Left lung (tissue), 10 donors: Measurements from ENCODE around the gene MTFR1L. TPM values are rescaled to one million over a fixed set of nuclear protein-coding genes. Genes with fewer than 3 reads are reported as not detected.

Experiments used
- ATAC-seq: fragments of 200-7000 bp; cut with Tn5 transposase; one replicate; pipeline ENCODE4 v1.9.1; 2020; ENCODE audit warnings: moderate library complexity
- DNase-seq, 4 donors: peaks; one replicate each; pipeline ENCODE4 v3.0.0-alpha.2; 2013 to 2020
- H3K27ac ChIP-seq, 2 donors: fragments of 200-600 bp; sonication (generic) in 1 of 2; one replicate each; pipeline versions ENCODE4 v1.5.0 to v1.8.0; 2020 to 2021
- H3K27me3 ChIP-seq, 2 donors: fragments of 200-600 bp; sonication (generic) in 1 of 2; one replicate each; pipeline versions ENCODE4 v1.5.0 to v1.8.0; 2020 to 2021
- H3K36me3 ChIP-seq, 2 donors: fragments of 200-600 bp; sonication (generic) in 1 of 2; one replicate each; pipeline versions ENCODE4 v1.5.0 to v1.8.0; 2020 to 2021
- H3K4me1 ChIP-seq, 2 donors: fragments of 200-600 bp; one replicate each; pipeline ENCODE4 v1.8.0; 2021
- H3K4me3 ChIP-seq, 2 donors: fragments of 200-600 bp; sonication (generic) in 1 of 2; one replicate each; pipeline versions ENCODE4 v1.5.0 to v1.8.0; 2020 to 2021; ENCODE audit warnings: mild to moderate bottlenecking in 1 of 2
- H3K9me3 ChIP-seq, 2 donors: fragments of 200-600 bp; sonication (generic) in 1 of 2; one replicate each; pipeline versions ENCODE4 v1.5.0 to v1.8.0; 2020 to 2021
- intact Hi-C, 2 donors: fragments of 100-400 bp; cut with DNase I; formaldehyde crosslinking; loops; one replicate each; pipeline versions ENCODE4 v1.11.2 to v1.14.2; 2022
- polyA plus RNA-seq, 6 donors: library from polyadenylated mRNA; unstranded; fragments of 120-200 nt; gene quantifications; one replicate each; pipeline ENCODE4 v1.2.1, GENCODE V29; 2013; ENCODE audit not compliant: insufficient read length in 6 of 6
- total RNA-seq, 2 donors: library from RNA; stranded (reverse); fragmentation: NEBNext Ultra II Directional; extraction: Animal tissue kit (Norgen Biotek cat#: 25700); gene quantifications; one replicate each; pipeline ENCODE4 v1.2.1, GENCODE V29; 2021
- TF ChIP-seq, protein P1 (sequence below), 2 donors: fragments of 200-600 bp; sonication (generic) in 1 of 2; IDR thresholded peaks; one replicate each; pipeline versions ENCODE4 v1.5.0 to v1.8.0; 2021; ENCODE audit warnings: antibody characterized with exemption in 2 of 2
- donor health status: DM: no; HTN: yes; CAD: no.
- donor health status: DM: no; HTN: no; CAD: no.

MTFR1L gene
- total and polyA plus RNA-seq, 8 donors, result 44.5 to 88.4 (median 79.3) TPM

DNA sequence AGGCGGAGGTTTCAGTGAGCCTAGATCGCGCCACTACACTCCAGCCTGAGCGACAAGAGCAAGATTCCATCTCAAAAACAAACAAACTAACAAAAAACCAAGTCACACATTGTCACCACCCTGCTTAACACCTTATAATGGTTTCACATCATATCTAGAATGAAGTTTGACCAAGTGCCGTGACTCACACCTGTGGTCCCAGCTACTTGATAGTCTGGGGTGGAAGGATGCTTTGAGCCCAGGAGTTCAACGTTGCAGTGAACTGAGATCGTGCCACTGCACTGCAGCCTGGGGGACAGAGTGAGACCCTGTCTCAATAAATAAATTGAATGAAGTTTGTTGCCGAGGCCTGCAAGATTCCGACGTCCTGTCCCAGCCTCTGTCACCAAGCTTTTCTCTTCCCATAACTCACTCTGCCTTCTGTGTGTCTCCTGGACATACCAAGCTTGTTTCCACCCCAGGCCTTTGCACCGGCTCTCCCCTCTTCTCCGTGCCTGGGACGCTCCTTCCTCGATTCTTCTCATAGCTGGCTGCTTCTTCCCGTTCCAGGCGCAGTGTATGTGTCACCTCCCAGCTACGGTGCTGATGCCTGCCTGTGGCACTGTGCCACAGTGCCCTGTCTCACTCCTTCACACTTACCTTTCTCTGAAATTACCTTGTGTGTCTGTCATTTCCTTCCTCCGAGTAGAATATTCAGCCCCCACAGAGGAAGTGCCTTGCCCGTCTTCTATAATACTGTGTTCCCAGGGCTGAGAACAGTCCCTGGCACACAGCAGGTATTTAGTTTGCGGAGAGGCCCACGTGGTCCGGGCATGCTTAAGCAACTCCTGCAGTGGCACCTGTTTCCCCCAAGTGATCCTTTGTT lies 23.6 kb upstream of the MTFR1L start:
- peak overlapping the region; percentile 35 to 50 for H3K27ac ChIP-seq
- TF ChIP-seq, protein P1, sequence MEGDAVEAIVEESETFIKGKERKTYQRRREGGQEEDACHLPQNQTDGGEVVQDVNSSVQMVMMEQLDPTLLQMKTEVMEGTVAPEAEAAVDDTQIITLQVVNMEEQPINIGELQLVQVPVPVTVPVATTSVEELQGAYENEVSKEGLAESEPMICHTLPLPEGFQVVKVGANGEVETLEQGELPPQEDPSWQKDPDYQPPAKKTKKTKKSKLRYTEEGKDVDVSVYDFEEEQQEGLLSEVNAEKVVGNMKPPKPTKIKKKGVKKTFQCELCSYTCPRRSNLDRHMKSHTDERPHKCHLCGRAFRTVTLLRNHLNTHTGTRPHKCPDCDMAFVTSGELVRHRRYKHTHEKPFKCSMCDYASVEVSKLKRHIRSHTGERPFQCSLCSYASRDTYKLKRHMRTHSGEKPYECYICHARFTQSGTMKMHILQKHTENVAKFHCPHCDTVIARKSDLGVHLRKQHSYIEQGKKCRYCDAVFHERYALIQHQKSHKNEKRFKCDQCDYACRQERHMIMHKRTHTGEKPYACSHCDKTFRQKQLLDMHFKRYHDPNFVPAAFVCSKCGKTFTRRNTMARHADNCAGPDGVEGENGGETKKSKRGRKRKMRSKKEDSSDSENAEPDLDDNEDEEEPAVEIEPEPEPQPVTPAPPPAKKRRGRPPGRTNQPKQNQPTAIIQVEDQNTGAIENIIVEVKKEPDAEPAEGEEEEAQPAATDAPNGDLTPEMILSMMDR (IDR thresholded peaks at IDR 0.05), result no peak
- no peak for DNase-seq
- H3K27me3 ChIP-seq, result no peaks in the 10 kb centered on the region
- no peak overlapping the region for H3K4me3 ChIP-seq
- H3K36me3 ChIP-seq, result no peaks in the 10 kb centered on the region
- peak; percentile 75 for ATAC-seq
- H3K4me1 ChIP-seq, result peaks cover 9 to 37% of the 10 kb centered on the region in 2 donors
- intact Hi-C loops, result loop anchor here in 1 of 2 donors (5.0 kb wide), 1 partner anchor 189 kb away; no protein-coding TSS in a partner anchor
- no peaks in the 10 kb centered on the region for H3K9me3 ChIP-seq

DNA sequence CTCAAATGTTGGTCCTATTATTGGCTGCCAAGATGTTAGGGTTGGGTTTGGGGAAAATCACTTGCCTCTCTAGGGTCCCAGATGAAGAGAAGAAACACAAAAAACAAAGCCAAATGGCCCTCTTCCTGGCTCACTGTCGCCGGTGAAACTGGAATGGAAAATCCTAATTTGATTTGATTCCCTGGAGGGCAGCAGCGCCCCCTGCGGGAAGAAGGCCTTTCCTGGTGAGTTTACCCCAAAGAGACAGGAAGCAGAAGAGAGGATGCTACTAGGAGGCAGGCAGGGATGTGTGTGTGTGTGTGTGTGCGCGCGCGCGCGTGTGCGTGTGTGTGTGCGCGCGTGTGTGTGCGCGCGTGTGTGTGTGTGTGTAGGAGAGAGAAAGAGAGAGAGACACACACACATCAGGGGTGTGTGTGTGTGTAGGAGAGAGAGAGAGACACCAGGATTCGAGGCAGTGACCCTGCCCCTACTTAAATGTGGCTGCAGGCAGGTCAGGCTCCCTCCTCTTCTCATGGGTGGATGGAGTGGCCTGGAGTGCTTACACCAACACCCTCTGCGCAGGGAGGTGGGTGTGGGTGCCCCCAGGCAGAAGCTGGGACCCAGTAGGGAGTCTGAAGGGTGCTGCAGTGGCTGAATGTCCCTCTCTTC lies 22.8 kb upstream of the MTFR1L start:
- TF ChIP-seq, protein P1 (IDR thresholded peaks at IDR 0.05), result peak; percentile 67 to 82
- Histone ChIP-seq H3K4me3 (no peak overlapping the region), H3K27ac (peak overlapping the region; percentile 35 to 50), H3K9me3 (no peaks in the 10 kb centered on the region), H3K4me1 (peaks cover 11 to 43% of the 10 kb centered on the region in 2 donors), H3K27me3 (no peaks in the 10 kb centered on the region), H3K36me3 (no peaks in the 10 kb centered on the region)
- DNase-seq (peak; percentile 58 to 88 (median 82)), ATAC-seq (peak; percentile 74)
- intact Hi-C loops, result loop anchor here in 1 of 2 donors (5.0 kb wide), 1 partner anchor 190 kb away; no protein-coding TSS in a partner anchor

DNA sequence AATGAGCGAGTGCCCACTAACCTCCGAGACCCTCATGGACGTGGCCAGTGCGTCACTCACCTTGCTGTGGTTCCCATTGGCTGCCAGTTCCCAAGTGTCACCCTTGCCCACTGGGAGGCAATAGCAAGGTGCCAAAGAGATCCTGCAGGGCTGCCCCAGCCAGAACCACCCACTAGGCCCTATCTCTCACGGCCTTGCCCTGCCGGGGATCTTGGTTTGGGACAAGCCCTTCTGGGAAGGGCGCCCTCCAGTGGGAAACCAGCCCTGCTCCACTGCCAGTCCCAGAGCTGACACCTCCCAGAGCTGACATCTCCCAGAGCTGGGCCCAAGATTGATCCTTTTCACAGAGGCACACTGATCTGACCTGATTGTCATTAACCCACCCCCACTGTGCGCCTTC lies 21.8 kb upstream of the MTFR1L start:
- H3K4me1 ChIP-seq, result peaks cover 11 to 50% of the 10 kb centered on the region in 2 donors
- no peaks in the 10 kb centered on the region for H3K27me3 ChIP-seq
- DNase-seq (peak in 1 of 4 donors; percentile 58), ATAC-seq (peak; percentile 5)
- TF ChIP-seq, protein P1 (IDR thresholded peaks at IDR 0.05), result peak; percentile 22 to 39
- no peaks in the 10 kb centered on the region for H3K36me3 ChIP-seq
- H3K27ac ChIP-seq, result no peak overlapping the region
- no peak overlapping the region for H3K4me3 ChIP-seq
- intact Hi-C loops, result loop anchor here in 1 of 2 donors (5.0 kb wide), 1 partner anchor 191 kb away; no protein-coding TSS in a partner anchor
- no peaks in the 10 kb centered on the region for H3K9me3 ChIP-seq

DNA sequence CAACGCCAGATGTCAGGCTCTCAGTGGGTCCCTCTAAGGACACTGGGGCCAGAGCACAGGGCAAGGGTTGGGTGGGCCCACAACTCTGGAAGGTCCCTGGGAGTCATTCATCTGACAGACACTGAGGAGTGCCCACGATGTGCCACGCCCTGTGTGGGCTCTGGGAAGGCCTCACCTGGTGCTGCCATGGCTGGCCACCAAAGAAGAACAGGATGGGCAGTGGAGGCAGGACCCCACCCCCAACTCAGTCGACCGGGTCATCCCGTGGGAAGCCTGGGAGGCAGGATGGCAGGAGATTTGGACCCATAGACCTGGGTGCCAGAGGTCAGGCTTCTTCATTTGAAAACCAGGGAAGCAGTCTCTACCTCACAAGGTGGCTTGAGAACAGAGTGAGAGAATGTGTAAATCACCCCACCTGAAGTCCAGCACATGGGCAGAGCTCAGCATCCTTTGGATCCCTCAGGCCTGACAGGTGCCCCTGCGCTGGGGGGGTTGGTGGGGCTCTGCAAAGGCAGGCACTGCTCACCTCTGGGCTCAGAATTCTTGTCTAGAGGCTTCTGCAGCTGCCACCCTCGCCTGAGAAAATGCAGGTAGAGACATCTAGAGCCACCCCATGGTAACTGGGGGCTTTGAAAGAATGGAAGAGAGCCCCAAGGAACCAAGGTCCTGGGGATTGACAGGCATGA lies 20.9 kb upstream of the MTFR1L start:
- intact Hi-C loops, result loop anchor here in 1 of 2 donors (5.0 kb wide), 1 partner anchor 192 kb away; no protein-coding TSS in a partner anchor
- peaks cover 11 to 59% of the 10 kb centered on the region in 2 donors for H3K4me1 ChIP-seq
- TF ChIP-seq, protein P1 (IDR thresholded peaks at IDR 0.05), result no peak

More for the DNA sequence above, 20.9 kb upstream of the MTFR1L start:
- Histone ChIP-seq H3K27ac (peak overlapping the region; percentile 60 to 79), H3K36me3 (no peaks in the 10 kb centered on the region), H3K4me3 (no peak overlapping the region), H3K27me3 (no peaks in the 10 kb centered on the region), H3K9me3 (no peaks in the 10 kb centered on the region)
- DNase-seq (no peak), ATAC-seq (no peak)
